HG02973 (cell line): ENCODE measurements around the gene ZNF549.

ENCODE experiments used
- ATAC-seq: cut with Tn5 transposase; IDR thresholded peaks from one replicate; pipeline ENCODE4 v1.9.1; 2021; ENCODE audit warnings: moderate library complexity; ENCODE audit not compliant: unreplicated experiment

Gene ZNF549

GRCh38 chr19:57566396-57567265 lies 39.5 kb downstream of the ZNF549 start:
- ATAC-seq: no peak

- no peak for ATAC-seq
These were observed 43.6 kb downstream of the ZNF549 start for GRCh38 chr19:57570707-57571106.

GRCh38 chr19:57572415-57572947 lies 45.3 kb downstream of the ZNF549 start:
- no peak for ATAC-seq

- no peak for ATAC-seq
These were observed 49.5 kb downstream of the ZNF549 start for GRCh38 chr19:57576661-57577060.

GRCh38 chr19:57578487-57579205 lies 51.5 kb downstream of the ZNF549 start, which contains the start of gene ZNF416:
Gene ZNF416 (minus strand): TSS chr19:57578911. CDS start chr19:57578704, 207 bp downstream.
- peak; percentile 88 for ATAC-seq

GRCh38 chr19:57583104-57583520 lies 56.0 kb downstream of the ZNF549 start:
- no peak for ATAC-seq

GRCh38 chr19:57583521-57584416 lies 56.6 kb downstream of the ZNF549 start, which contains the start of gene ZIK1:
Gene ZIK1 (plus strand): TSS chr19:57584145. CDS start chr19:57584357, 212 bp downstream.
- peak; percentile 81 for ATAC-seq

GRCh38 chr19:57587529-57587928 lies 60.4 kb downstream of the ZNF549 start:
- no peak for ATAC-seq

GRCh38 chr19:57599377-57599760 lies 72.2 kb downstream of the ZNF549 start:
- no peak for ATAC-seq

- peak; percentile 90 for ATAC-seq
These were observed 72.7 kb downstream of the ZNF549 start, which contains the start of gene ZNF530 for GRCh38 chr19:57599761-57600383. Gene ZNF530 (plus strand): TSS chr19:57599885. CDS start chr19:57604346, 4,461 bp downstream.

- no peak for ATAC-seq
These were observed 79.8 kb downstream of the ZNF549 start for GRCh38 chr19:57606931-57607330.
